GM19397 (cell line): Measurements from ENCODE around the gene CELF6.
"Not testable (repeated sequence)": the region's sequence is repeated elsewhere in the genome, so short reads cannot be mapped to it uniquely, and the experiment has no call there.

Experiments
- ATAC-seq: cut with Tn5 transposase; IDR thresholded peaks from one replicate; pipeline ENCODE4 v1.9.1; 2021; ENCODE audit warnings: mild to moderate bottlenecking, moderate library complexity; ENCODE audit not compliant: unreplicated experiment

The CELF6 gene

GRCh38 chr15:72318408-72318942, 1.5 kb downstream of the CELF6 start:
- no peak for ATAC-seq

GRCh38 chr15:72315706-72316370, 4.1 kb downstream of the CELF6 start:
- ATAC-seq, result no peak

- ATAC-seq, result no peak
Measured at GRCh38 chr15:72313881-72314280, 6.1 kb downstream of the CELF6 start.

GRCh38 chr15:72313448-72313840, 6.5 kb downstream of the CELF6 start:
- ATAC-seq, result no peak

GRCh38 chr15:72312605-72313447, 7.1 kb downstream of the CELF6 start:
- ATAC-seq, result no peak

GRCh38 chr15:72307026-72307425, 12.9 kb downstream of the CELF6 start:
- no peak for ATAC-seq

GRCh38 chr15:72306211-72306785, 13.7 kb downstream of the CELF6 start:
- no peak for ATAC-seq

GRCh38 chr15:72304596-72304995, 15.4 kb downstream of the CELF6 start:
- ATAC-seq, result no peak

- no peak for ATAC-seq
Measured at GRCh38 chr15:72302955-72303354, 17.0 kb downstream of the CELF6 start.

GRCh38 chr15:72289597-72290325, 30.2 kb downstream of the CELF6 start:
- no peak for ATAC-seq

- no peak for ATAC-seq
Measured at GRCh38 chr15:72288796-72289596, 31.0 kb downstream of the CELF6 start.

GRCh38 chr15:72285927-72286516, 33.9 kb downstream of the CELF6 start:
- no peak for ATAC-seq

- ATAC-seq, result no peak
Measured at GRCh38 chr15:72285402-72285801, 34.6 kb downstream of the CELF6 start.

- no peak for ATAC-seq
Measured at GRCh38 chr15:72284781-72285180, 35.2 kb downstream of the CELF6 start.

GRCh38 chr15:72281713-72282112, 38.2 kb downstream of the CELF6 start:
- ATAC-seq, result no peak

- no peak for ATAC-seq
Measured at GRCh38 chr15:72280751-72281150, 39.2 kb downstream of the CELF6 start.

GRCh38 chr15:72278737-72279136, 41.2 kb downstream of the CELF6 start:
- ATAC-seq, result no peak

GRCh38 chr15:72276326-72276700, 43.6 kb downstream of the CELF6 start:
- no peak for ATAC-seq

- not testable (repeated sequence) for ATAC-seq
Measured at GRCh38 chr15:72275635-72276325, 44.2 kb downstream of the CELF6 start.
